CD4-positive, alpha-beta T cell treated with Interleukin-10 for 1 hour (primary cell): ENCODE measurements around the gene HDX.
"Not testable (repeated sequence)": the region's sequence is repeated elsewhere in the genome, so short reads cannot be mapped to it uniquely, and the experiment has no call there.

Source experiments
- DNase-seq: peaks from one replicate; pipeline ENCODE4 v3.0.0-alpha.2; 2020

HDX gene

GRCh38 chrX:84336646-84337045, 165.6 kb downstream of the HDX start:
- DNase-seq: no peak

GRCh38 chrX:84335121-84335520, 167.1 kb downstream of the HDX start:
- no peak for DNase-seq

GRCh38 chrX:84322083-84322827, 180.0 kb downstream of the HDX start:
- DNase-seq: no peak

- no peak for DNase-seq
Measured at GRCh38 chrX:84320614-84321013, 181.6 kb downstream of the HDX start.

- no peak for DNase-seq
Measured at GRCh38 chrX:84320023-84320422, 182.2 kb downstream of the HDX start.

- no peak for DNase-seq
Measured at GRCh38 chrX:84318661-84319060, 183.6 kb downstream of the HDX start.

- DNase-seq: not testable (repeated sequence)
Measured at GRCh38 chrX:84315946-84316345, 186.3 kb downstream of the HDX start.
